ENCODE measurements around the gene AURKAIP1.

DNA sequence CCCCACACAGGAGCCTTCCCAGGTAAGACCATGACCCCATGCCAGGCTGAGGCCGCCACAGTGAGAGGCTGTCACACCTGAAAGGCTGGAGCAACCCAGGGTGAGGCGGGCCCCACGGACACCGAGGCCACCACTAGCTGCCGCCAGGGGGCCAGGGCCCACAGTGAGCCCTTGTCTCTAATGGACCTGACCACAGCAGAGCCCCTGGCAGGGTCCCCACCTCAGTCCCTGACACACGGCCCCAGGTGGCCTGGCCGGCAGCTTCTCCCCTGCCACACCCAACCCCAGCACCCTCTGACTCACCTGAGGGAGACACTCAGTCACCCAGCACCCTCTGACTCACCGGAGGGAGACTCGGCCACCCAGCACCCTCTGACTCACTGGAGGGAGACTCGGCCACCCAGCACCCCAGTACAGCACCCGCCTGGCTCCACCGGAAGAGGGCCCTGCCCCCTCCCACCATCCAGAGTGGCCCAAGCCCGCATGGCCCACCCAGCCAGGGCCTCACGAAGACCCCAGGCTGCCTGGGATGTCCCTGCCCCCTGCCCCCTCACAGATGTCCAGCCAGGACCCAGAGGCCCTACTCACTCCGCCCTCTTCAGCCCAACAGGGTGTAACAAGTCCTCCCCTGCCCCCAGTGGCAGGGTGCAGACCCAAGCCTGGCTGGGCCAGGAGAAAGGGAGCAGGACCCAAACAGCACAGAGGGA, 30.2 kb downstream of the AURKAIP1 start:
- TF ChIP-seq ZFP30 (CRISPR knock-in tag; IDR thresholded peaks at IDR 0.05) (no peak), RARB (CRISPR knock-in tag; IDR thresholded peaks at IDR 0.05) (no peak)

Data from SK-N-SH treated with all-trans-retinoic acid at 6 μM for 48 hours (cell line).